ENCODE results near the gene PAPPA. TPM values are rescaled to one million over a fixed set of nuclear protein-coding genes. Genes with fewer than 3 reads are reported as not detected.

Gene PAPPA
- total and polyA plus RNA-seq, 9 donors, result 0.61 to 5.5 (median 2.6) TPM

DNA sequence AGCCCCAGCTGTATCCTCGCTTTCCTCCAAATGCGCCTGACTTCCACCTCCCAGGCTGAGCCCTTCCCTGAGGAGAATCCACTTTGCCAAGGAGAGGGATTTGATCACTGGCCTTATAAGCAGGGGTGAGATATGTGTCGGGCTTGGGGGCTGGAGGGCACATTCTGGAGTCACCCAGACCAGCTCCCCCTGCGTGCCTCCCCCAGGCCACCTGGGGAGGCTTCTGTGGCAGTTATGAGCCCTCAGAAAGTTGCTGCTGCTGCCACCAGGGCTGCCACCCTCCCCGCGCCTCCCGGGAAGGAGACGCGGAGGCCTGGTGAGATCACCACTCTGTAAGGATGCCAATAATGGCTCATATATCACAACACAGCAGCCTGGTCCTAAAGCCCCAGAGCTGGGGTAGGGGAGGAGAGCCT is 211.5 kb downstream of the PAPPA start:
- 4 to 7% (median 5%) methylated on average over 9 of the region's 9 CpGs for WGBS, 3 donors
- H3K9me3 ChIP-seq, result no peaks in the 10 kb centered on the region
- no peak overlapping the region for H3K4me3 ChIP-seq
- DNase-seq, result peak; percentile 78 to 81 (median 79)
- H3K27ac ChIP-seq, result peak overlapping the region; percentile 58 to 87
- H3K27me3 ChIP-seq, result no peaks in the 10 kb centered on the region
- TF ChIP-seq POLR2A (IDR thresholded peaks at IDR 0.05) (peak; percentile 33), EP300 (IDR thresholded peaks at IDR 0.05) (no peak)
- TF ChIP-seq, protein P1, sequence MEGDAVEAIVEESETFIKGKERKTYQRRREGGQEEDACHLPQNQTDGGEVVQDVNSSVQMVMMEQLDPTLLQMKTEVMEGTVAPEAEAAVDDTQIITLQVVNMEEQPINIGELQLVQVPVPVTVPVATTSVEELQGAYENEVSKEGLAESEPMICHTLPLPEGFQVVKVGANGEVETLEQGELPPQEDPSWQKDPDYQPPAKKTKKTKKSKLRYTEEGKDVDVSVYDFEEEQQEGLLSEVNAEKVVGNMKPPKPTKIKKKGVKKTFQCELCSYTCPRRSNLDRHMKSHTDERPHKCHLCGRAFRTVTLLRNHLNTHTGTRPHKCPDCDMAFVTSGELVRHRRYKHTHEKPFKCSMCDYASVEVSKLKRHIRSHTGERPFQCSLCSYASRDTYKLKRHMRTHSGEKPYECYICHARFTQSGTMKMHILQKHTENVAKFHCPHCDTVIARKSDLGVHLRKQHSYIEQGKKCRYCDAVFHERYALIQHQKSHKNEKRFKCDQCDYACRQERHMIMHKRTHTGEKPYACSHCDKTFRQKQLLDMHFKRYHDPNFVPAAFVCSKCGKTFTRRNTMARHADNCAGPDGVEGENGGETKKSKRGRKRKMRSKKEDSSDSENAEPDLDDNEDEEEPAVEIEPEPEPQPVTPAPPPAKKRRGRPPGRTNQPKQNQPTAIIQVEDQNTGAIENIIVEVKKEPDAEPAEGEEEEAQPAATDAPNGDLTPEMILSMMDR (IDR thresholded peaks at IDR 0.05), result peak in 1 of 3 donors; percentile 35
- intact Hi-C loops (cut with DNase I), result loop anchor here in 2 of 4 donors (10.0 kb wide), 2 partner anchors 50 to 210 kb away; partner anchors contain the start of gene PAPPA (in 1 of the 2)
- no peaks in the 10 kb centered on the region for H3K36me3 ChIP-seq
- peaks cover 2% of the 10 kb centered on the region for H3K4me1 ChIP-seq (ENCODE audit: insufficient read depth)

- intact Hi-C loops (cut with DNase I), result loop anchor here in 2 of 4 donors (10.0 kb wide), 2 partner anchors 51 to 211 kb away; partner anchors contain the start of gene PAPPA (in 1 of the 2)
- Histone ChIP-seq H3K9me3 (no peaks in the 10 kb centered on the region), H3K27ac (peak overlapping the region in 1 of 2 donors; percentile 87), H3K36me3 (no peaks in the 10 kb centered on the region), H3K27me3 (no peaks in the 10 kb centered on the region), H3K4me3 (no peak overlapping the region), H3K4me1 (ENCODE audit: insufficient read depth) (peaks cover 2% of the 10 kb centered on the region)
- DNase-seq, result no peak
- TF ChIP-seq EP300 (IDR thresholded peaks at IDR 0.05), result no peak
- WGBS, 3 donors, result 95 to 100% (median 97%) methylated on average over 1 of the region's 1 CpG
Measured at GRCh38 chr9:116366241-116366640, 212.7 kb downstream of the PAPPA start.

- TF ChIP-seq, protein P1 (IDR thresholded peaks at IDR 0.05), result no peak
- no peaks in the 10 kb centered on the region for H3K36me3 ChIP-seq
- no peak overlapping the region for H3K27ac ChIP-seq
- DNase-seq, result no peak
- H3K27me3 ChIP-seq, result no peaks in the 10 kb centered on the region
- H3K4me1 ChIP-seq (ENCODE audit: insufficient read depth), result peaks cover 2% of the 10 kb centered on the region
- H3K9me3 ChIP-seq, result no peaks in the 10 kb centered on the region
- intact Hi-C loops (cut with DNase I), result loop anchor here in 2 of 4 donors (10.0 kb wide), 2 partner anchors 54 to 214 kb away; partner anchors contain the start of gene PAPPA (in 1 of the 2)
- WGBS, 3 donors, result 92 to 96% (median 94%) methylated on average over 9 of the region's 9 CpGs
- H3K4me3 ChIP-seq, result no peak overlapping the region
Measured at GRCh38 chr9:116368680-116369079, 215.1 kb downstream of the PAPPA start.

- no peaks in the 10 kb centered on the region for H3K27me3 ChIP-seq
- H3K36me3 ChIP-seq, result no peaks in the 10 kb centered on the region
- intact Hi-C loops (cut with DNase I), result loop anchor here in 2 of 4 donors (10.0 kb wide), 2 partner anchors 55 to 215 kb away; partner anchors contain the start of gene PAPPA (in 1 of the 2)
- peaks cover 2% of the 10 kb centered on the region for H3K4me1 ChIP-seq (ENCODE audit: insufficient read depth)
- no peak for DNase-seq
- WGBS, 3 donors, result 51 to 75% (median 66%) methylated on average over 5 of the region's 5 CpGs
- TF ChIP-seq, protein P1 (IDR thresholded peaks at IDR 0.05), result no peak
- TF ChIP-seq POLR2A (IDR thresholded peaks at IDR 0.05) (no peak), EP300 (IDR thresholded peaks at IDR 0.05) (no peak)
- H3K4me3 ChIP-seq, result no peak overlapping the region
- no peak overlapping the region for H3K27ac ChIP-seq
- no peaks in the 10 kb centered on the region for H3K9me3 ChIP-seq
Measured at GRCh38 chr9:116369706-116370105, 216.1 kb downstream of the PAPPA start.

GRCh38 chr9:116370556-116370955 is 217.0 kb downstream of the PAPPA start:
- TF ChIP-seq EP300 (IDR thresholded peaks at IDR 0.05), result no peak
- TF ChIP-seq, protein P1 (IDR thresholded peaks at IDR 0.05), result no peak
- Histone ChIP-seq H3K4me1 (ENCODE audit: insufficient read depth) (peaks cover 2% of the 10 kb centered on the region), H3K27me3 (no peaks in the 10 kb centered on the region), H3K36me3 (no peaks in the 10 kb centered on the region), H3K4me3 (no peak overlapping the region), H3K9me3 (no peaks in the 10 kb centered on the region), H3K27ac (no peak overlapping the region)
- intact Hi-C loops (cut with DNase I), result no loop called here
- DNase-seq, result no peak
- 75 to 85% (median 80%) methylated on average over 4 of the region's 4 CpGs for WGBS, 3 donors
